Thyroid gland (tissue), 4 donors: ENCODE results near the gene CD302.

Experiments
- POLR2A ChIP-seq, 2 donors: fragments of 450-650 bp; IDR thresholded peaks; one replicate each; pipeline ENCODE4 v1.6.1; 2017; ENCODE audit warnings: antibody characterized with exemption in 2 of 2, mild to moderate bottlenecking in 2 of 2, moderate library complexity in 1 of 2
- TF ChIP-seq, protein P1 (sequence below), 6 experiments: fragments of 200-600 bp in 3 of 6; fragments of 450-650 bp in 3 of 6; sonication (generic) in 3 of 6; IDR thresholded peaks; one replicate each; pipeline ENCODE4 v1.5.1; 2016 to 2019; ENCODE audit warnings: antibody characterized with exemption in 6 of 6, mild to moderate bottlenecking in 2 of 6, inconsistent platforms in 1 of 6, moderate library complexity in 1 of 6

DNA sequence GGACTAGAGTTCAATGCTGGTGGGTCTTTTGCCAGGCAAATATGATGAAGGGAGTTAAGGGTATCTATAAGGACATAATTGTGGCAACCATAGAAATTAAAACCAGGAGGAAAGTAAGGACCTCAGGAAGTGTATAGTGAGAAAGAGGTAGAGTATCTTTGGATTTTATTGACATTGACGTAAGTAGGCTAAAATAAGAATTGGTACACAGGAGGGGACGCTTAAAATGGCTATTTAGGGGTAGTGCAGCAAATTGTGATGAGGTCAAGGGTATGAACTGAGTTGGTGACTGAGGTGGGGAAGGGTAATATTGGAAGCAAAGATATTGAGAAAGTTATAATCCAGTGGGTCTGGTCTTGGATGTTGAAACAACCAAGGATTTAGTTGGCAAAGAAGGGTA, 43.0 kb downstream of the CD302 start:
- TF ChIP-seq, protein P1, sequence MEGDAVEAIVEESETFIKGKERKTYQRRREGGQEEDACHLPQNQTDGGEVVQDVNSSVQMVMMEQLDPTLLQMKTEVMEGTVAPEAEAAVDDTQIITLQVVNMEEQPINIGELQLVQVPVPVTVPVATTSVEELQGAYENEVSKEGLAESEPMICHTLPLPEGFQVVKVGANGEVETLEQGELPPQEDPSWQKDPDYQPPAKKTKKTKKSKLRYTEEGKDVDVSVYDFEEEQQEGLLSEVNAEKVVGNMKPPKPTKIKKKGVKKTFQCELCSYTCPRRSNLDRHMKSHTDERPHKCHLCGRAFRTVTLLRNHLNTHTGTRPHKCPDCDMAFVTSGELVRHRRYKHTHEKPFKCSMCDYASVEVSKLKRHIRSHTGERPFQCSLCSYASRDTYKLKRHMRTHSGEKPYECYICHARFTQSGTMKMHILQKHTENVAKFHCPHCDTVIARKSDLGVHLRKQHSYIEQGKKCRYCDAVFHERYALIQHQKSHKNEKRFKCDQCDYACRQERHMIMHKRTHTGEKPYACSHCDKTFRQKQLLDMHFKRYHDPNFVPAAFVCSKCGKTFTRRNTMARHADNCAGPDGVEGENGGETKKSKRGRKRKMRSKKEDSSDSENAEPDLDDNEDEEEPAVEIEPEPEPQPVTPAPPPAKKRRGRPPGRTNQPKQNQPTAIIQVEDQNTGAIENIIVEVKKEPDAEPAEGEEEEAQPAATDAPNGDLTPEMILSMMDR (IDR thresholded peaks at IDR 0.05): no peak
- TF ChIP-seq POLR2A (IDR thresholded peaks at IDR 0.05): no peak
